Sigmoid colon (tissue), 3 donors: ENCODE data around the gene CSTF1.
"Not testable (repeated sequence)": the region's sequence is repeated elsewhere in the genome, so short reads cannot be mapped to it uniquely, and the experiment has no call there.

Experiments
- CTCF ChIP-seq, 4 experiments: fragments of 450-650 bp in 3 of 4; fragments of 200-600 bp in 1 of 4; IDR thresholded peaks; one replicate each; pipeline ENCODE4 v1.5.1; 2016 to 2019; ENCODE audit warnings: antibody characterized with exemption in 4 of 4, mild to moderate bottlenecking in 3 of 4, moderate library complexity in 2 of 4
- POLR2A ChIP-seq, 2 donors: fragments of 450-650 bp; IDR thresholded peaks; one replicate each; pipeline ENCODE4 v1.6.1; 2016; ENCODE audit warnings: antibody characterized with exemption in 2 of 2, mild to moderate bottlenecking in 2 of 2, moderate library complexity in 2 of 2

GRCh38 chr20:56405356-56405755 is 12.9 kb downstream of the CSTF1 start:
- TF ChIP-seq CTCF, POLR2A (IDR thresholded peaks at IDR 0.05): not testable (repeated sequence)
